HG02870 (cell line): Measurements from ENCODE around the gene GUCY1A2.

Experiments
- ATAC-seq: cut with Tn5 transposase; IDR thresholded peaks from one replicate; pipeline ENCODE4 v1.9.1; 2021; ENCODE audit warnings: mild to moderate bottlenecking, moderate library complexity; ENCODE audit not compliant: unreplicated experiment

GUCY1A2 gene

GRCh38 chr11:106763501-106763900, 254.8 kb downstream of the GUCY1A2 start:
- ATAC-seq = no peak

GRCh38 chr11:106761745-106762144, 256.5 kb downstream of the GUCY1A2 start:
- ATAC-seq = no peak

GRCh38 chr11:106761240-106761639, 257.0 kb downstream of the GUCY1A2 start:
- no peak for ATAC-seq

- ATAC-seq = no peak
Measured at GRCh38 chr11:106748059-106748458, 270.2 kb downstream of the GUCY1A2 start.

GRCh38 chr11:106745941-106746340, 272.3 kb downstream of the GUCY1A2 start:
- no peak for ATAC-seq

GRCh38 chr11:106733635-106734034, 284.6 kb downstream of the GUCY1A2 start:
- no peak for ATAC-seq

- no peak for ATAC-seq
Measured at GRCh38 chr11:106728859-106729258, 289.4 kb downstream of the GUCY1A2 start.

- no peak for ATAC-seq
Measured at GRCh38 chr11:106728379-106728778, 289.9 kb downstream of the GUCY1A2 start.

- no peak for ATAC-seq
Measured at GRCh38 chr11:106727256-106727655, 291.0 kb downstream of the GUCY1A2 start.

- ATAC-seq = no peak
Measured at GRCh38 chr11:106724293-106724892, 293.9 kb downstream of the GUCY1A2 start.

GRCh38 chr11:106723071-106723470, 295.2 kb downstream of the GUCY1A2 start:
- no peak for ATAC-seq

GRCh38 chr11:106717222-106717621, 301.1 kb downstream of the GUCY1A2 start:
- no peak for ATAC-seq

- ATAC-seq = no peak
Measured at GRCh38 chr11:106714199-106714598, 304.1 kb downstream of the GUCY1A2 start.

GRCh38 chr11:106708348-106708747, 309.9 kb downstream of the GUCY1A2 start:
- no peak for ATAC-seq

- ATAC-seq = no peak
Measured at GRCh38 chr11:106706355-106706754, 311.9 kb downstream of the GUCY1A2 start.

- no peak for ATAC-seq
Measured at GRCh38 chr11:106702805-106703204, 315.5 kb downstream of the GUCY1A2 start.

GRCh38 chr11:106697058-106697457, 321.2 kb downstream of the GUCY1A2 start:
- ATAC-seq = no peak

GRCh38 chr11:106695506-106695905, 322.8 kb downstream of the GUCY1A2 start:
- ATAC-seq = no peak

- ATAC-seq = no peak
Measured at GRCh38 chr11:106694501-106694900, 323.8 kb downstream of the GUCY1A2 start.

- ATAC-seq = no peak
Measured at GRCh38 chr11:106691807-106692365, 326.4 kb downstream of the GUCY1A2 start.

GRCh38 chr11:106690923-106691322, 327.4 kb downstream of the GUCY1A2 start:
- ATAC-seq = no peak

GRCh38 chr11:106684944-106685343, 333.3 kb downstream of the GUCY1A2 start:
- ATAC-seq = no peak

GRCh38 chr11:106683435-106683834, 334.8 kb downstream of the GUCY1A2 start:
- ATAC-seq = peak; percentile 86
